UCSD-AML1 (cell line): ENCODE data around the gene PXDC1.

Source experiments
- DNase-seq: peaks from one replicate; lab custom pipeline; 2025; ENCODE audit not compliant: unreplicated experiment; lab: John Stamatoyannopoulos, UW

The PXDC1 gene

GRCh38 chr6:3749067-3749841 is 2.3 kb downstream of the PXDC1 start:
- no peak for DNase-seq

GRCh38 chr6:3748208-3749066 is 3.1 kb downstream of the PXDC1 start:
- peak; percentile 56 for DNase-seq

GRCh38 chr6:3747100-3747737 is 4.3 kb downstream of the PXDC1 start:
- no peak for DNase-seq

DNA sequence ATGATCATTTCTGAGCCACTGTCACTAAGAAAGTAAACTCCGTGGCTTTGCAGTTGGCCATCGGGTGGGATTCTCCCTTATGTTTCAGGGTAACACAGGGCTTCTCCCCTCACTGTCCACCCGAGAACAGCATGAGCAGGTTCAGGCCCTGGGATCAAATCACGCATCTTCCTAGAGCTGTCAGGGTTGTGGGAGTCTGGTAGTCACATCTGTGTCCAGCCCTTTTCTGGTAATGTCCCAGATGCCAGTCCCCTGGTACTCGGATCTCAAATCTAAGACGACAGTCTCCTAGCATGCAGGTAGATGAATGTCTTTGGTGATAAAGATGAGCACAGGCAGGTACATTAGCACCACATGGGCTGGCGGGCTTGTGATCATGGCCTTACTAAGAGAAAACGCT is 4.8 kb downstream of the PXDC1 start:
- no peak for DNase-seq

DNA sequence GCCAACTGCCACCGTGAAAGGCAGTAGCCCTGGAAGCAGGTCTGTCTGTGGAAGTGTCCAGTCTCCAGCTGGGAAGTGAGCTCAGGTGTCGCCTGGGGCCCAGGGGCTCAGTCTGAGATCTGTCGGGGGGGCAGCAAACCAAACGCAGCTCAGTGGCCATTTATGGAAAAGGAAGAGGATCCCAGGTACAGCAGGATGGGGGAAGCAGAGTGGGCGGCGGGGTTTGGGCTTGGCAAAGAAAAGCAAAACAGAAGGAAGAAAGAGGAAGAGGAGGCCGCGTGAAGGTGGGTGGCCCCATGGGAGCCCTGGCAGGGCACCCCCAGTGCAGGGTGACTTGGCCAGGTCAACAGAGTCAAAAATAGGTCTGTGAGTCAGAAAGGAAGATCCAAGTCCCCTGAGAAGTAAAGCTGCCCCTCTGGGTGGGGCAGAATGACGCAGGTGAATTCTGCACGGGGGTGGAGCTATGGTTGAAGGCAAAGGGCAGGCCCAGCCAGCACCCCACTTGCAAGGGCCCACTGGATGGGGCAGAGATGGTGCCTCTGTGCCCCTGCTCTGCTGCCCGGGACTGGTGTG is 5.3 kb downstream of the PXDC1 start:
- no peak for DNase-seq

DNA sequence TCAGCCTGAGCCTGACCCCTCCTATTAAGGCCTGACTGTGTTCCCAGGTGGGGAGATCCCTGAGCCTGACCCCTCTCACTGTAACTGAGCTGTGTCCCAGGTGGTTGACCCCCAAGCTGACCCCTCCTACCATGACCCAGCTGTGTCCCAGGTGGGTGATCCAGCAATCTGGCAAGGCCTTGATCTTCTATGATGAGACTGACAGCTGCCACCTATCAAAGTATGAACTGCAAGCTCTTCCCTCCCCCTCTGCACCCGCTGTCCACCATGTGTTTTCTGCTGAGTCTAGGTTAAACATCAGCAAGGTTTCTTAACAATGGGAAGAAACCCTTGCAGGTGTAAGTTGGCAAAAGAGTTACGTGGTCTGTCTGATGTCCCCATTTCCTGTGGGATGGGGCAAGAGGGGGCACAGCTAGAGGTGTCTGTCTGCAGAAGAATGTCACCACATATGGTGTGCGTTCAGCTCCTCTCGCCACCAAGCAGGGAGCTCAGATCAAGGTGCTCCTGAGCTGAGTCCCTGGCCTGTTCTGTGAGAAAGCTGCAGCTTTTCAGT is 5.9 kb downstream of the PXDC1 start:
- no peak for DNase-seq

GRCh38 chr6:3744901-3745470 is 6.5 kb downstream of the PXDC1 start:
- DNase-seq: no peak

- DNase-seq: no peak
These were observed 7.2 kb downstream of the PXDC1 start for GRCh38 chr6:3744211-3744900.

DNA sequence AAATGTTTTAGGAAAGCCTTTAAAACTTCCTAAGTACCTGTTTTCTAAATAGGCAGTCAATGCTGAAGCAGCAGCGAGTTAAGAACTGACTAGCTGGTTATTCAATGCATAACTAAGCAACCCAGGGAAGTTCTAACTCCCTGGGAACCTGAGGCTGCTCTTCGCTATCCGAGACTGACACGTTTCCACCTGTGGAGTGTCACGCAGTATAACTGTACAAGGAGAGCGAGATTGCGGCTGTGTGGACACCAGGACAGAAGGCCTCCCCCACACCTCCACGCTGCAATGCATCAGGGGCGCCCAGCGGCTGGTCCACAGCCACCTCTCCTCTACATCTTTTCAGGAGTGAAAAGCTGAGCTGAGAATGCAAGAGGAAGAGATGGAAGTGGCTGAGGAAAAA is 8.0 kb downstream of the PXDC1 start:
- DNase-seq: no peak

DNA sequence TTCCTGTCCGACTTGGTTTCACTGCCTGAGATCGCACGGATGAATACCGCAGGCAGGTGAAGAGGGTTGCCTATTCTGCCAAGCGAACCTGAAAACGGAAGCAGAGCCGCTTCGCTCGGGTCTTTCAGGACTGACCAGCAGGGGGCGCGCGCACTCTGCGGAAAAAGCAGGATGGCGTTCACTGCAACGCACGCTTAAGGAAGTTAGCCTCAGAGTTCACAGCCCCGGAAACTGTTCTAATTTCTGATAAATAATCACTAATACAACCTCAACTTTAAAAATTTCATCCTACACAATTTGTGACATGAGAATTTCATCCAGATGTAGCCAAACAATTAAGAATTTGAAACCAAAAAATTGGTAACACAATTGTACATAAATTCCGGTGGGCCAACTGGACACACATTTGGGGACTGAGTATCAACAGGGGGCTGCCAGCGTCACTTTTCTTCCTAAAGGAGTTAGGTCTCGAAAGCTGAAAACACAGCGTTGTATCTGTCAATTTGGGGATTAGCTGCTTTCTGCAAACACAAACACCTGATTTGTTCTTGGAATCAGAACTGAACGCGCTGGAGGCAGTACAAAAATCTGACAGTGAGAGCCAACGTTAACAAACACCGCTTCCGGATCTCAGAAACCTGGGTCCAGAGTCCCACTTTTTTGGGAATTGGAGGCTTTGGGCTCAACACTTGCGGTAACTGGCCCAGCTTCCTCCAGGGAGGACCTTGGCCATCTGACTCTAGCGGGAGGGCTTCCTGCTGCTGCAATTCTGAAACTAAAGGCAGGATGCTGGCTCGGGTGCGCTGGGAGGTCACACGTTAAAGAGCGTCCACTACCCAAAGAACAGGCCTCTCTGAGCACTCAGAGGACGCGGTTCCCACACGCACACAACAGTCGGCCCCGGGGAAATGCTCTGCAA is 8.8 kb downstream of the PXDC1 start:
- DNase-seq: peak; percentile 83

- DNase-seq: no peak
These were observed 9.5 kb downstream of the PXDC1 start for GRCh38 chr6:3742076-3742425.

DNA sequence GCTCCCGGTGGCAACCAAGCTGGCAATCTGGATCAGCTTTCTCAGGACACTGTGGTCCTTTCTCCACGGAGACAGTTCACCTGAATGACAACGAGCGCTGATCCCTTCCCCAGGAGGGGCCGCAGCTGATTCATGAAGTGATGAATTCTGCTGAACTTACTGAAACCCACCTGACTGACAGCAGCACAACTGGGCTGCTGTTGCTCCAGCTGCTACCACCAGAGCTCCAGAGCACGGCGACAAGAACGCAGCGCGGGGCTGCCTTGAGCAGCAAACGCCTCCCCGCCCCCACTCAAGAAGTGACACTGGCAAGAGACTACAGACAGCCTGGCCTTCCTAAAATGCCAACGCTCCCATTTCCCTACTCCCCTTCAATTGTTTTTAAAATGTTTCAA is 10.0 kb downstream of the PXDC1 start:
- DNase-seq: no peak

DNA sequence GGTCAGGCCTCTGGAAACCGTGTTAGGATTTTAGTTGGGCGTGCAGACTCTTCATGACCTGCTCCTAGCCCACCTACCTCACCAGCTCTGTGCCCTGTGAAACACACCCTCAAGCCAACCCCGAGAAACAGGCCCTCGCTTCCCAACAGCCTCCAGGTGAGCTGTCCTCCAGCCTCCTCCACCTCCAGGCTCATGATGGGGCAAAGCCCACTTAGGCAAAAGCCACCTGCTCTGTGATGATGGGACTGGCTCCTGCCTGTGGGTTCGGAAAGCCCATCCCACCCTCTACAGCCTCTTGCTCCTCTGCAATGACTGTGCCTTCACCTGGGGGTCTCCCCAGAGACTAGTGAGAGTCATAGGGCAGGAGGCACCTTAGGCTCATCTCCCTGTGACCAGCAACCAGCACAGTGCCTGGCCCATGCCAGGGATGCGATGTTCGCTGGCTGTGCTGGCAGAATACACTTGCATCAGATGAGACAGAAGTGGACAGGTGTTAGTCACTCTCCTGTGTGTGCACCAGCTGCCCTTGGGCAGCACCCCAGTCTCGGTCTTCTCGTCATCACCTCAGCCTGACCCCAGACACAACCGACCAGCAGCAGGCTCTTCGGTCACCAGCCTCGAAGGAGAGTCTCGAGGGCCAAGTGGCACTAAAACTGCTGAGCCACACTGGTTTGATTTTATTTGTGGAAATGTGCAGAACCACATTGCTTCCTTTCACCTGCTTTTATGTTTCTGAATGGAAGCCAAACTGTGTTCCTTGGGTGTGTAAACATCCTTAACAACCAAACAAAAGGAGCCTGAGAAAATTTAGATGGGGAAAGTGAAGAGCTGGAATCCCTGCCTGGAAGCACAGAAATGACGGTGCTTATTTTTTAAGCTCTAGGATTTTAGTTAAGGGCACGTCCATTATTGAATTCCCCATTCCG is 10.7 kb downstream of the PXDC1 start:
- no peak for DNase-seq

- no peak for DNase-seq
These were observed 12.1 kb downstream of the PXDC1 start for GRCh38 chr6:3739311-3739897.

DNA sequence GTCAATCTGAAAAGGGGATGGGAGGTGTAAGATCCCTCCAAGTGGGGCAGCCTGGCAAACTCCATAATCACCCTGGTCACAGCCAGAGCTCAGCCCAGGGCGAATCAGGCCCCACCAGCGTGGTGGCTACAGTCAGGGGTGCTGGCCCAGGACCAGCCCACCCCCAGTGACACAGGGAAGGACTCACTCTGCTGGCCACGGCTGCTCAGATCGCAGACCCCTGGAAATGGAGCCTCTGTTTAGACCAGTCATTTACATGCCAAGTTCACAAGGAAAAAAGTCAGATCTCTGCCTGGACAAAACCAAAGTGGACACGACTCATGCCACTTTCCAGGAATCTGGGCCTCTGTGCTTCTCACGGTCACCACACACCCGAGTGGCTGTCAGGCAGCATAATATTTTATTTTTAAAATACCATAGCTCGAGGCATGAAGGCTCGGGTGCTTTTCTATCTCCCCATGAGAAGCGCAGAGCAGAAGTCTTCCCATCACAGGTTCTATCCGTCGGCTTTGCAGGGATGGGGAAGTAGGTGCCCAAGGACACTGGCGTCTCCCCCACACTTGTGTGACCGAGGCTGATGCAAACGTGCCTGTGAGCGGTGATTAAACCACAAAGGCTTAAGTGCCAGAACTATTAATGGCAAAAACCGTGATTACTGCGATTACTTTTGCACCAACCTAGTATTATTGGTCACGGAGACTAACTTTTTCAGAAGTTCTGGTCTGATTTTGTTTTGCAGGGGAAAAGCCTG is 13.0 kb downstream of the PXDC1 start:
- no peak for DNase-seq

DNA sequence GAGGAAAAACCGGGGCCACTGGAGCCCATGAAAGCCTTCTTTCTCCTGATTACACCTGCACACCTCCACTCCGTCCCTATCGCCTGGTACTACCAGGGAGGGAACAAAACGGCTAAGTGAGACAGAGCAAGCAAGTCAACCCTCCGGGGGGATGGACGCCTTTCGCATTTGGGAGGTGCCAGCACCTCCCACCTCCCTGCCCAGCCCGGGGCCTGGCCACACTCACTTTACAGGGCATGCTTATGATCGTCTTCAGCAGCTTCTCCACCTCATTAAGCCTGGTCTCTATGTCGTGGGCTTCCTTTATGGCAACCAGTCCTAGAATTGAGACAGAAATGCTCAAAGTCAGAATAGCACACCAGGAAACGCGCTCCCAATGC is 13.7 kb downstream of the PXDC1 start:
- no peak for DNase-seq

- no peak for DNase-seq
These were observed 14.2 kb downstream of the PXDC1 start for GRCh38 chr6:3737149-3737830.
